Left lobe of liver (tissue), 2 donors: ENCODE measurements around the gene LRBA. TPM values are rescaled to one million over a fixed set of nuclear protein-coding genes. Genes with fewer than 3 reads are reported as not detected.
"Not testable (repeated sequence)": the region's sequence is repeated elsewhere in the genome, so short reads cannot be mapped to it uniquely, and the experiment has no call there.

ENCODE experiments used
- ATAC-seq: fragments of 200-7000 bp; cut with Tn5 transposase; one replicate; pipeline ENCODE4 v1.9.1; 2020; ENCODE audit warnings: mild to moderate bottlenecking, moderate library complexity
- DNase-seq: peaks from one replicate; pipeline ENCODE4 v3.0.0-alpha.2; 2020; ENCODE audit warnings: low spot score
- total RNA-seq: library from RNA; stranded (reverse); gene quantifications from one replicate; pipeline ENCODE4 v1.2.1, GENCODE V29; 2021
- donor health status: DM: no; HTN: no; CAD: no; lungs with moderate emphysema.
- donor health status: DM: no; HTN: yes; CAD: no.

LRBA gene
- total RNA-seq, 1 donor from 2014 or later = 26.7 TPM

DNA sequence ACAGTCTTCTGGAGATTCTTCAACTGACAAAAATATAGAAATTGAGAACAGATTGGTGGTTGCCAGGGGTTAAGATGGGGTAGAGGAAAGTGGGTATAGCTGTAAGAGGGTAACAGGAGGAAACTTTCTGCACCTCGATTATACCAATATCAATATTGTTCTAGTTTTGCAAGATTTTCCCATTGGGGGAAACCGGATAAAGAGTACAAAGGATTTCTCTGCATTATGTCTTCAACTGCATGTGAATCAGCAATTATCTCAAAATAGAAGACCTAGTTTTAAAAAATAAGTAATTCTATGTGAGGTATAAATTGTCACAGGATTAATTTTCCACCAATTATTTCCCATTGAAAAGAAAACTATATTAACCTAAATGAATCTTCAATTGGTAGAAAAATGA, 65.7 kb downstream of the LRBA start:
- ATAC-seq (no peak), DNase-seq (no peak)

DNA sequence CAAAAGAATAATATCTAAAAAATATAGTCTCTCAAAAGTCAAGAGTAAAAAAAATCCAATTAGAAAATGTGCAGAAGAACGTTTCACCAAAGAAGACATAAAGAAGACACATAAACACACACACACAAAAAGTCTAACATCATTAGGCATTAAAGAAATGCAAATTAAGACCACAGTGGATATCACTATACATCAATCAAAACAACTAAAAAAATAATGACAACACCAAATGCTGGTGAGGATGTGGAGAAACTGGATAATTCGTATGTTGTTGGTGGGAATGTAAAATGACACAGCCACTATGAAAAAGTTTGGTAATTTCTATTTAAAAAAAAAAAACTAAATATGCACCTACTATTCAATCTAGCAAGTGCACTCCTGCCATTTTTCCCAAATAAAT, 66.4 kb downstream of the LRBA start:
- ATAC-seq = no peak

DNA sequence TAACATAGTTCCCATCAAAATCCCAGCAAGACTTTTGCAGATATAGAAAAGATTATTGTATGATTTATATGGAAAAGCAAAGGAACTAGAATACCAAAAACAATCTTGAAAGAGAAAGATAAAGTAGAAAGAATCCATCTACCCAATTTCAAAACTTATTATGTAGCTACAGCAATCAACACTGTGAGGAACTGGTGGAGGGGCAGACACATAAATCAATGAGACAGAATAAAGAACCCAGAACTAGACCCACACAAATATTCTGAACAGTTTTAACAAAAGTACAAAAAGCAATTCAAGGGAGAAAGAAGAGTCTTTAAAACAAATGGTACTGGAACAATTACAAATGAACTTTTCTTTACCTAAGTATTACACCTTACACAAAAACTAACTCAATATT, 67.0 kb downstream of the LRBA start:
- DNase-seq = no peak
- no peak for ATAC-seq

More for the DNA sequence above, 66.4 kb downstream of the LRBA start:
- no peak for DNase-seq

DNA sequence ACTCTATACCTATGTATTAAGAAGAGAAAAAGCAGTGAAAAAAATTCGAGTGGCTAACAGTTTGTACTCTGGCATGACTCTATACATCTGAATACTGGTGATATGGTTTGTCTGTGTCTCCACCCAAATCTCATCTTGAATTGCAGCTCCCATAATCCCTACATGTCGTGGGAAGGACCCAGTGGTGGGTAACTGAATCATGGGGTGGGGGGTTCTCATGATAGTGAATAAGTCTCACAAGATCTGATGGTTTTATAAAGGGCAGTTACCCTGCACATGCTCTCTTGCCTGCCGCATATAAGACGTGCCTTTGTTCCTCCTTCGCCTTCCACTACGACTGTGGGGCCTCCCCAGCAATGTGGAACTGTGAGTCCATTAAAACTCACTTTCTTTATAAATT, 70.4 kb downstream of the LRBA start:
- DNase-seq = no peak

DNA sequence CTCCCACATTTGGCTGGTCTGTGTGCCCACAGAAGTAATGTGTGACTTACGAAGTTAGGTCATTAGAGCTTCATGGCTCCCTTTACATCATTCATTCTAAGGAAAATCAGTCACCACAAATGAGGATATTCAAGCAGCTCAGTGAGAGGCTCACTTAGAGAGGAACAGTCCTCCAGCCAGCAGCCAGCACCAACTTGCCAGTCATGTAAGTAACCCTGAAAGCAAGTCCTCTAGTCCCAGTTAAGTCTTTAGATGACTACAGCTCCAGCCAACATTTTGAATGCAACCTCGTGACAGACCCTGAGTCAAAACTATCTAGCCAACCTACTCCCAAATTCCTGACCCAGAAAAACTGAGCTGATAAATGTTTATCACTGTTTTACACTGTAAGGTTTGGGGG, 71.3 kb downstream of the LRBA start:
- ATAC-seq (peak; percentile 42), DNase-seq (no peak)

More for the DNA sequence above, 70.4 kb downstream of the LRBA start:
- no peak for ATAC-seq

DNA sequence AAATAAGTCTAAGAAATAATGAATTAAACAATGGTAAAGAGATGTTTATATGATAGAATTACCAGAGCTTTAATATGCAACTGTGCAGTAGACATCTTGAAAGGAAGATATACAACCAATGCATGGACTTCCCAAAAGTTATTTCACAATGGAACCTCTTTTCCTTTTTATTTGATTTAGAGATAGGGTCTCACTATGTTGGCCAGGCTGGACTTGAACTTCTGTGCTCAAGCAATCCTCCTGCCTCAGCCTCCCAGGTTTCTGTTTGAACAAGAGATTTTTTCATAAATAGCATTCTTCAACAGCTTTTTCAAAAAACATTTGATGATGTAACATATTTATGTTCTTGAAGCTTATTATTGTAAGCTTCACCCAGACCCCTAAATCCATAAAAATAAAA, 72.0 kb downstream of the LRBA start:
- ATAC-seq = no peak
- DNase-seq = no peak

DNA sequence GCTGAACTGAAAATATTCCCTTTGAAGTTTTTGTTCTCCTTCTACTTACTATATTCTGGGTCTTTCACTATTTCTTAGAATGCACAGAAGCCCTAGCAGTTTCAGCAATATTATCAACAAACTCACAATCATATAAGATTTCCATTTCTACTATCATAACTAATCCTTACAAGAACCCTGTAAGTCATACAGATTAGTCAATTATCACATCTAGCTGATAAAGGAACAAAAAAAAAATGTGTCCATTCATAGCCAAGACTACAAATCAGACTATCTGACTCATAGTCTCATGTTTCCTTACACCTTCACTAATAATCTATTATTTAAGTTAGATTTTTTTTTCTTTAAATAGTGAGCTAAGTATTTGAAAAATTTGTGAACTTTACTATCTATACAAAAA, 72.5 kb downstream of the LRBA start:
- DNase-seq (no peak), ATAC-seq (no peak)

DNA sequence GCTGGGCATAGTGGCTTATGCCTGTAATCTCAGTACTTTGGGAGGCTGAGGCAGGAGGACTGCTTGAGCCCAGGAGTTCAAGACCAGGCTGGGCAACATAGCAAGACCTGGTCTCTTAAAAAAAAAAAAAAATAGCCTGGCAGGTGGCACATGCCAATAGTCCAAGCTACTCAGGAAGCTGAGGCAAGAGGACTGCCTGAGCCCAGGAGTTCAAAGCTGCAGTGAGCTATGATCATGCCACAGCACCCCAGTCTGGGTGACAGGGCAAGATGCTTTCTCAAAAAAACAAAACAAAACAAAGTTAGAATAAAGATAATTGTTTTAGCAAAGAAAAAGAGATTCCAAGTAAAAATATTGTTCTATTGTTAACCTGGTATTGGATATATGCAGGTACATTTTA, 75.0 kb downstream of the LRBA start:
- no peak for DNase-seq
- ATAC-seq = no peak

DNA sequence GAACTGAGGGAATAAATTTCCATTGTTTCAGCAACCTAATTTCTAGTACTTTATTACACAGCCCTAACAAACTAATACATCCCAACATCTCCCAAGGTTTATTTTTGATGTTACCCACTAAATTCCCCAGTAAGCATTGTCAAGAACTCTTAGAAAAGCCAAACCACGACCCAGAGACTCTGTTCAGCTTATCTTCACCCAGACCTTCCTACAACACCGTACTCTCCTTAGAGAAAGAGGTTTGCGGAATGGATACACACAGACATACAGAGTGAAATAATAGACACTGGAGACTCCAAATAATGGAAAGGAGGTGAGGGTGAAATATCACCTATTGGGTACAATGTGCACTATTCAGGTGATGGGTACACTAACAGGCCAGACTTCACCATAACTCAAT, 75.6 kb downstream of the LRBA start:
- DNase-seq = no peak
- no peak for ATAC-seq

DNA sequence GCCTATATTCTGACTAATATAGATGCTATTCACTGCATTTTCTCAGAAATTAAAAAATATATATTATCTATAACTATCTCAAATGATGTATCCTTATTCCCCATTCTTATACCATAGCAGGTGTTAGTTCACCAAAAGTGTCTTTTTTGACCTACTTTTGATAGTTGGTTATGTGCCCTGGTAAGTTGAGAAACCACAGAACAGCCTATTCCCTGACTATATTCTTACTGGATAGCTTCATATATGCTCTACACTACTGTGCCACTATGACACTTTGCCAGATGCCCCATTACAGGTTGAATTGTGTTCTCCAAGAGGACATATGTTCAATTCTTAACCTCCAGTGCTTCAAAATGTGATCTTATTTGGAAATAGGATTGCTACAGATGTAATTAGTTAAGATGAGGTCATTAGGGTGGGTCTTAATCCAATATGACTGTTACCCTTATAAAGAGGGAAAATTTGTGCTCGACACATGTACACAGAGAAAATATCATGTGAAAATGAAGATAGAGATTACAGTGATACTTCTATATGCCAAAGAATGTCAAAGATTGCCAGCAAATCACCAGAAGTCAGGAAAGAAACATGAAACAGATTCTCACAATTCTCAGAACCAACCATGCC, 76.1 kb downstream of the LRBA start:
- no peak for ATAC-seq

DNA sequence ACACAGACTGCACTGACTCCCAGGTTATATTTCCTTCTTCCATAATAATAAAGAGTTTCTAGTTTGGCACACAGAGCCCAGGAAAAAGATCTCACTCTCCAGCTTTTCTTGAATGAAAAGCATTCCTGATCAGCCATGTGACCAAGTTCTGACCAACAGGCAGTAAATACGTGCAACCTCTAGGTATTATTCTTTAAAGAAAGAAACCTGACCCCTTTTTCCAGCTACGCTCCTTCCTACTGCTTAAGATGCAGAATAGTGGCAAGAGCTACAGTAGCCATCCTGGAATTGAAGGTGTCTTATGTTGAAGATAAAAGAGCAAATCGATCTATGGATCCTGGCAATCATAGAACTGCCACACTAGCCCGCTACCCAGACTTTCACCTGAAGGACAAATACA, 76.7 kb downstream of the LRBA start:
- DNase-seq = no peak
- ATAC-seq = no peak

More for the DNA sequence above, 76.1 kb downstream of the LRBA start:
- DNase-seq = no peak

DNA sequence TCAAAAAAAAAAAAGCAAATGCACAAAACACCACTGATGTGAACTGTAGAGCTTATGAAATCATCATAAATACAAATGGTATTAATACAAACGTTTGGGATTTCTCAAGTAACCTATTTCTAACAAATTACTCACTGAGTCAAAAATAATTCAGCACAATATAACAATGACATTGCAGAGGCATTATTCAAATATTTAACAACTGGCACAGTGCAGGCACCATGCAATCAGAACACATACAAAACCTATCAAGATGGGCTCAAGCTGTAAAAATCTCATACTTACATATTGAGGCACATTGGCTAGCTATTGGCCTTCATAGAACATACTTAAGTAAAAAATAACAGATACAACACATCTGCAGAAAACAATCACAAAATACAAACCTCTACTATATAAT, 81.1 kb downstream of the LRBA start:
- ATAC-seq (peak; percentile 62), DNase-seq (no peak)

DNA sequence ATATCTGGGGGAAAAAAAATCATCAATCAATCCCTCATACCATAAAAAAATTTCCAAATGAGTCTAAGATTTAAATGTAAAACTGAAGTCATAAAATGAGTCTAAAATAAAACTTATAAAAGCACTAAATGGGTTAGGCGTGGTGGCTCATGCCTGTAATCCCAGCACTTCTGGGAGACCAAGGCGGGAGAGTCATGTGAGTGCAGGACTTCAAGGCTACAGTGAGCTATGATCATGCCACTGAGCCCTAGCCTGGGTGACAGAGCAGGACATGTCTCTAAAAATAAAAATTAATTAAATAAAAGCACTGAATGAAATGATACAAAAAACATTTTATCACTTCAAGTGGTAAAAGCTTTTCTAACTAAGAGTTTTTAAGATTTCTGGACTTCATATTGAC, 83.3 kb downstream of the LRBA start:
- ATAC-seq = no peak
- no peak for DNase-seq

DNA sequence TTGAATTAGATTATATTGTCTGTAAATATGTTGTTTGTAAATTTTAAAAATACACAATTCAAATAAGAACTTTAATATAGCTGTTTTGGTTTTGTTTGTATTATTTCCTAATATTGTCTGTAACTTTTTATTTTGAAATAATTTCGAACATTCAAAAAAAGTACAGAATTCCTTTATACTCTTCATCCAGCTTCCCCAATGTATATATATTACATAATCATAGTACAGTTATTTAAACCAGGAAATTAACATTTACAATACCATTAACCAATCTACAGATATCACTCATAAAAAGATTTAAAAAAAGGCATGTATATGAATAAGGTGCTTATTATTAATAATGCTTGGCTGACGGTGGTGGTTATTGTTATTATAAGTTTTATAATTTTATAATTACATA, 84.1 kb downstream of the LRBA start:
- ATAC-seq (no peak), DNase-seq (no peak)

DNA sequence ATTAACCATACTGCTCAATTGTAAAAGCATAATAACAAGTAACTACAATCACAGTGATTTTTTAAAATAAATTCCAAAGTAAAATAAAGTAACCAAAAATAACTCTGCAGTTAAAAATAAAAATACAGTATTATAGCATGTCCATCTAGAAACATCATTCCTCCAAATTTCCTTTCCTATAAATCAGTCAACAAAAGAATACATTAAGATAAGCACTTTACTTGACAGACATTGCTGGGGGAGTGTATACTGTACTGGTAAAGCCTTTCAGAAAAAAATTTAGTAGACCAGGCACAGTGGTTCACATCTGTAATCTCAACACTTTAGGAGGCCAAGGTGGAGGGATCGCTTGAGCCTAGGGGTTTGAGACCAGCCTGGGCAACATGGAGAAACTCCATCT, 91.1 kb downstream of the LRBA start:
- ATAC-seq = no peak

DNA sequence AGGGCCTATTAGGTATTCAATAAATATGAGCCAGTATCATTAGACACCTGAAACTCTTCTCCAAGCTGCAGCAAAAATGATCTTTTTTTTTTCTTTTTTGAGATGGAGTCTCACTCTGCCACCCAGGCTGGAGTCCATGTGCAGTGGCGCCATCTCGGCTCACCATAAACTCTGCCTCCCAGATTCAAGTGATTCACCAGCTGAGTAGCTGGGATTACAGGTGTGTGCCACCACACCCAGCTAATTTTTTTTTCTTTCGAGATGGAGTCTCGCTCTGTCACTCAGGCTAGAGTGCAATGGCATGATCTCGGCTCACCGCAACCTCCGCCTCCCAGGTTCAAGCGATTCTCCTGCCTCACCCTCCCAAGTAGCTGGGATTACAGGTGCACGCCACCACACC, 93.6 kb downstream of the LRBA start:
- DNase-seq, ATAC-seq: not testable (repeated sequence)

More for the DNA sequence above, 91.1 kb downstream of the LRBA start:
- DNase-seq = no peak

DNA sequence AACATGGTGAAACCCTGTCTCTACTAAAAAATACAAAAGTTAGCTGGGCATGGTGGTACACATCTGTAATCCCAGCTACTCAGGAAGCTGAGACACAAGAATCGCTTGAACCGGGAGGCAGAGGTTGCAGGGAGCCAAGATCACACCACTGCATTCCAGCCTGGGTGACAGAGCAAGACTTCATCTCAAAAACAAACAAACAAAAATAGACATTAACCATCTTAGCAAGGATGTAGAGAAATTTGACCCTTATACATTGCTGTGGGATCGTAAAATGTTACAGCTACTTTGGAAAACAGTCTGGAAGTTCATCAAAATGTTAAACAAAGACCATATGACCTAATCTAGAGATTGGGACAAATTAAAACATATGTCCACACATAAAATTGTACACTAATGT, 96.5 kb downstream of the LRBA start:
- DNase-seq, ATAC-seq: not testable (repeated sequence)

DNA sequence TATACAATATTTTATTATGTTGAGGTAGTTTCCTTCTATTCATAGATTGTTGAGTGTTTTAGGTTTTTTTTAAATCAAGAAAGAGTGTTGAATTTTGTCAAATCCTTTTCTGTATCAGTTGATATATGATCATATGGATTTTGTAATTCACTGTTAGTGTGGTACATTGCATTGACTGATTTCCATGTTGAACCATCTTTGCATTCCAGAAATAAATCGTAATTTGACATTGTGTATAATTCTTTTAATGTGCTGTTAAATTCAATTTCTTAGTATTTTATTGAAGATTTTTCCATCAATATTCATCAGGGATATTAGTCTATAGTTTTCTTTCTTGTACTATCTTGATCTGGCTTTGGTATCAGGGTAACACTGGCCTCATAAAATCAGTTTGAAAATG, 103.8 kb downstream of the LRBA start:
- no peak for DNase-seq
- ATAC-seq = no peak

DNA sequence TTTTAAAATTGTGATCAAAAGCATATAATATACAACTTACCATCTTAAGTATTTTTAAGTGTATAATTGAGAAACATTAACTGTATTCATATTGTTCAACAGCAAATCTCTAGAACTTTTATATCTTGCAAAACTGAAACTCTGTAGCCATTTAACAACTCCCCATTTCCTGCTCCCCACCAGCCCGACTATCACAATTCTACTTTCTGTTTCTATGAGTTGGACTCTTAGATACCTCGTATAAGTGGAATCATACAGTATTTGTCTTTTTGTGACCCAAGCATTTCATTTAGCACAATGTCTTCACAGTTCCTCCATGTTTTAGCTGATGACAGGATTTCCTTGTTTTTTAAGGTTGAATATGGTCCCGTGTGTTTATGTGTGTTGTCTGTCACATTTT, 106.0 kb downstream of the LRBA start:
- DNase-seq (no peak), ATAC-seq (no peak)

DNA sequence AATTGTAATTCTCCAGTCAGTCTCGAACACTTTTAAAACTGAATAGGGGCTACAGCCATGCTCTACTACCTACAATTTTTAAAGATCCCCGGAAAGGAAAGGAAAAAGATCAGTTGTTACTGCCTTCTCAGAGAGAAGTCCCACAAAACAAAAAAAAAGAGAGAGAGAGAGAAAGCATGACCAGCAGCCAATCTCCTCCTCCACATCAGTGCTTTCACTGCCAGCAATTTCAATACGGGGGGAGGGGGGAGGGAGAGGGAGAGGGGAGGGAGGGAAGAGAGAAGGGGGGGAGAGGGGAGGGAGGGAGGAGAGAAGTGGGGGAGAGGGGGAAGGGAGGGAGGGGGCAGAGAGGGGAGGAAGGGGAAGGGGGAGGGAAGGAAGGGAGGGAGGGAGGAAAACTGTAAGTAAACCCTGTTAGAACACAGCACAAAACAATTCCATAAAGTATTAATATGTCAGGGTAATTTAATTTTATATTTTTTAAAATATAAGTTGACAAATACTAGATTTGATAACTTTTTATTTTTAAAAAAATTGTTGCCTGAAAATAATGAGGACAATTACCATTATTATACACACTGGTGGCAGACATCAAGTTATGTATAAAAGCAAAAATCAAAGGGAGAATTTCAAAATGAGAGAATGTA, 108.0 kb downstream of the LRBA start:
- ATAC-seq (no peak), DNase-seq (no peak)

DNA sequence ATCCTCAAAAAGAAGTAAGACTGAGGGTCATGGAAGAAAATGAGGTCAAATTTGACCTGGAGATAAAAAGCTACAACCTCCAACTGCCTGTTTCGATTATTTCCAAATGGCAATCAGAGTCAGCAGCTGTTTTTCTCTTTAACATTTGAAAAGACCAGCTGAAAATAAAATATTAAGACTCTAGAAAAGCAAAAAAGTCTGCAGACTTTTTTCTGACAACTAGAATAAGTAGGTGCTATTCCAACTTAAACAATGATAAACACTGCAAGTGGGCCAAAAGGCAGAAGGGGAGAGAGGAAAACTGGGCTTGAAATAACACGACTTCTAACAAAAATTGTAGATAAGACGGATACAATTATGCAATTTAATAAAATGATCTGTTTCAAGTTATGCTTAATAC, 110.4 kb downstream of the LRBA start:
- ATAC-seq = no peak
- DNase-seq = no peak

DNA sequence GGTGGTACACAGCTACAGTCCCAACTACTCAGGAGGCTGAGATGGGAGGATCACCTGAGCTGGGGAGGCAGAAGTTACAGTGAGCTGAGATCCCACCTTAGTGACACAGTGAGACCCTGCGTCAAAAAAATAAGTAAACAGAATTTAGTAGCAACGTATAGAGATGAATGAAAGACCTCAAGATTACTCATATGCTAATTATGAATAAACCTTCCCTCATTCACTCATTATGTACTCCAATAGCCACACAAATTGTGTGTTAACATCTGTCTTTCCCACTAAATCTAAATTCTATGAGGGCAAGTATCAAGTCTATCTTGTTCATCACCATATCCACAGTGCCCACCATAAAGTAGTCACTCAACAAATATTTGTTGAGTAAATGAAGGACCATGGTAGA, 111.5 kb downstream of the LRBA start:
- no peak for ATAC-seq
- no peak for DNase-seq

DNA sequence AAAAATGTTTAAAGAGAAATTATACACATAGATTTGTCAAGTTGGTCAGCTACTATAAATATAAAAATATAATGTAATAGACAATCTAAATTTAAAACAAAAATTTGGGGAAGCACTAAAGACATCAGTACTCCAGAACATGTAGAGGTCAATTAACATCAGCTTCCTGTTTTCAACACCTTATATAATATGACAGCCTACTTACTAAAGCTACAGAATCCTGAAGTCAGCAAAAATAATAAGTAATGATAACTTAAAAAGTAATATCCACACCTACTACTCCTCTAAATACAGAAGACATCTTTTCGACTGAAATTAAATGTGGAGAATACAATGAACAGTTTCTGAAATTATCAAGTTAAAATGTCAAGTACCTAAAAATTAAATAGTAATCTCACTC, 118.6 kb downstream of the LRBA start:
- DNase-seq (no peak), ATAC-seq (no peak)
